Measurements from ENCODE around the gene GALNT14. TPM values are rescaled to one million over a fixed set of nuclear protein-coding genes. Genes with fewer than 3 reads are reported as not detected.

The GALNT14 gene
- total RNA-seq, 1 experiment from 2014 or later, result 5.9 TPM

- in situ Hi-C loops (cut with HindIII; ENCODE audit: low pct_unique_long_range_greater_than_20kb, low sequenced_read_pairs), result no loop called here
- DNase-seq (ENCODE audit: low read depth, low spot score), result no peak
Measured at GRCh38 chr2:31004257-31004656, 134.0 kb downstream of the GALNT14 start.

DNA sequence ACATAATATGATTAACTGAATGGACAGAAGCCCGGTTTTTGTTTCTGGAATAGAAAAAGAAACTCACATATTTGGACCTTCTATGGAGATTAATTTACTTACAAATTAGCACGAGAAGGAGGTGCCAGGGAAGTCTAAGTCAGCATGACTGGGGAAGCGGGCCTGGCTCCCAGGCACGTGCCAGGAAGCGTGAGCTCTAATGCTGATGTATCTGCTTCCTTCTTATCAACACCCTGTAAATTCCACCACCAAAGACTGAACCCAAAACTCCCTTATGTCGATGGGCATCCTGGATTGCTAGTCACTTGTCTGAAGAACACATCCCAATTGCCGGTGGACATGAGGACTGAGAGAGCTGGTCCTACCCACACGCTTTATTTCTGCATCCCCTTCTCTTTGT is 134.5 kb downstream of the GALNT14 start:
- in situ Hi-C loops (cut with HindIII; ENCODE audit: low pct_unique_long_range_greater_than_20kb, low sequenced_read_pairs), result no loop called here
- no peak for DNase-seq (ENCODE audit: low read depth, low spot score)

DNA sequence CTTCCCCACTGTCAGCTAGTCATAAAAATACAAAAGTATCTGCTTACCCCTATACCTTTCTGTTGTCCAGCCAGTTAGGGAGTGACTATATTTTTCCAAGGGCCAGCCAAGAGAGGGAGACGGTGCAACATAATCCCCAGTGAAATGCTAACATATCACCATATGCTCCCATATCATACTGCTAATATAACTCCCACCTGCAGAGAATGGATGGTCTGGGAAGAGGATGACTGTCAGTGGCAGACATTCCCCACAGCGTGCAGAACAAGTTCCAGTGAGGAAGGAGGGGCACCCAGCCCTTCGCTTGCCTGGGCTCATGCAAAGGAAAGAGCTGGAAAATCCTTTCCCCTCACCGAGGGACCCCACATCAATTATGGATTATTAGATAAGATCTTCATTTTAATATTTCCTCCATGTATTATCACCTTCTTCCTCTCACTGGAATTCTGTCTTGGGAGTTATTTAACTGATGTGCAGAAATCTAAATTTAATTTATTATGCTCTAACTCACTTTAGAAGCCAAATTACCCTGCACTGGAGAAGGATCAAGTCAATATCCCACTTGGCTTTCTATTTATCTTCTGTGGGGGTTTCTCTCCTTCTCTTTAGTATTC is 135.6 kb downstream of the GALNT14 start:
- in situ Hi-C loops (cut with HindIII; ENCODE audit: low pct_unique_long_range_greater_than_20kb, low sequenced_read_pairs), result no loop called here
- DNase-seq (ENCODE audit: low read depth, low spot score), result no peak

GRCh38 chr2:31000970-31001369 is 137.3 kb downstream of the GALNT14 start:
- in situ Hi-C loops (cut with HindIII; ENCODE audit: low pct_unique_long_range_greater_than_20kb, low sequenced_read_pairs), result no loop called here
- DNase-seq (ENCODE audit: low read depth, low spot score), result no peak

DNA sequence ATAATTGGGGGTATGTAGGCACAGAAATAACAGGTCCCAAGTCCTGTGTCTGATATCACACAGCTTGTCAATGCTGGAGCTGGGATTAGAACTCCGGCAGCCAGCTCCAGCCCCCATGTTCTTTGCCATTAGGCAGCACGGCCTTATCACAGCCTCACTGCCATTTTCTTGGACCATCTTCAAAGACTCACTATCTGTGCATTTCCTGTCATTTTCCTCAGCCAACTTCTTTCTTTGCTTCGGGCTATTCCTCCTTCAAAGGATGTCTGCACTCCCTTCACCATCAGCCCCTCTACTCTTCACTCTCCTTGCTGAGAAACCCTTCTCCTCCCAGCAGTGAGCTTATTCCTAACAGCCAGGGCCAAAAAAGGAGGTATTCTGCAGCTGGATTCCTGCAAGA is 139.6 kb downstream of the GALNT14 start:
- DNase-seq (ENCODE audit: low read depth, low spot score), result no peak
- in situ Hi-C loops (cut with HindIII; ENCODE audit: low pct_unique_long_range_greater_than_20kb, low sequenced_read_pairs), result no loop called here

GRCh38 chr2:30997979-30998378 is 140.3 kb downstream of the GALNT14 start:
- in situ Hi-C loops (cut with HindIII; ENCODE audit: low pct_unique_long_range_greater_than_20kb, low sequenced_read_pairs), result no loop called here
- DNase-seq (ENCODE audit: low read depth, low spot score), result no peak

GRCh38 chr2:30994227-30995056 is 143.8 kb downstream of the GALNT14 start:
- in situ Hi-C loops (cut with HindIII; ENCODE audit: low pct_unique_long_range_greater_than_20kb, low sequenced_read_pairs), result no loop called here
- DNase-seq (ENCODE audit: low read depth, low spot score), result no peak

- in situ Hi-C loops (cut with HindIII; ENCODE audit: low pct_unique_long_range_greater_than_20kb, low sequenced_read_pairs), result no loop called here
Measured at GRCh38 chr2:30992781-30993180, 145.5 kb downstream of the GALNT14 start.

DNA sequence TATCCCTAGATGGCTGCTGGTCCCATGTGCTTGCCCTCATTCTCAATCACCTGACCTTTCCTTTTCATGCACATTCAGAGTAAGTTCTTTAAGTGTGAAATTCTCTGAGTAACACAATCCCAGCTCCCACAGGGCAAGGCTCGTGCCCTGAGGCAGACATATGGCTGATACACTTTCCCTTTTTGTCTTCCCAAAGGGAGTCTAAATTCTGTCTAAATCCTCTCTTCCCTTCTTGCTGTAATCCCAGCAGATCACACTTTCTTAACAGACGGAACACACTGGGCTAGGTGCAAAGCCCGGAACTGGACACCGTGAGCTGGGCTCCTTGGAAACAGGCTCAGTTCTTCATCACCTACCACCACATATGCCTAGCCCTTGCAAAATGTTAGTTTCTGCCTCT is 147.6 kb downstream of the GALNT14 start:
- in situ Hi-C loops (cut with HindIII; ENCODE audit: low pct_unique_long_range_greater_than_20kb, low sequenced_read_pairs), result no loop called here
- no peak for DNase-seq (ENCODE audit: low read depth, low spot score)

More at GRCh38 chr2:30992781-30993180, 145.5 kb downstream of the GALNT14 start:
- no peak for DNase-seq (ENCODE audit: low read depth, low spot score)

DNA sequence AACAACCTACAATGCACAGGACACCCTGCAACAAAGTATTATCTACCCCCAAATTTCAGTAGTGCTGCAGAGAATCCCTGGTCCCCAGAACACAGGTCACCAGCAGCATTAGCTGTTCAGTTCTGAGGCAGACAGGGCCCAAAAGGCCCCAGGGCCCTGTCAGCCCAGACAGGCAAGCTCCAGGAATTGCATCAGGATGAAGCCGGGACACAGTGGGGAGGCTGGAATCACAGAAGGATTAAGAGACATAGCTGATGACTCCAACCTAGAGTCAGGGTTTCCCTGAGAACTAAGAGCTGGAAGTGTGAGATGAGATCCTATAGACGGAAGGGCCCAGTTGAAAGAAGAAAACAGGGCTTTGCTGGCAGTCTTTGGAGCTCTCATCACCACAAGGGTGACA is 148.1 kb downstream of the GALNT14 start:
- in situ Hi-C loops (cut with HindIII; ENCODE audit: low pct_unique_long_range_greater_than_20kb, low sequenced_read_pairs), result no loop called here
- DNase-seq (ENCODE audit: low read depth, low spot score), result no peak

GRCh38 chr2:30989746-30990145 is 148.5 kb downstream of the GALNT14 start:
- in situ Hi-C loops (cut with HindIII; ENCODE audit: low pct_unique_long_range_greater_than_20kb, low sequenced_read_pairs), result no loop called here
- DNase-seq (ENCODE audit: low read depth, low spot score), result no peak

DNA sequence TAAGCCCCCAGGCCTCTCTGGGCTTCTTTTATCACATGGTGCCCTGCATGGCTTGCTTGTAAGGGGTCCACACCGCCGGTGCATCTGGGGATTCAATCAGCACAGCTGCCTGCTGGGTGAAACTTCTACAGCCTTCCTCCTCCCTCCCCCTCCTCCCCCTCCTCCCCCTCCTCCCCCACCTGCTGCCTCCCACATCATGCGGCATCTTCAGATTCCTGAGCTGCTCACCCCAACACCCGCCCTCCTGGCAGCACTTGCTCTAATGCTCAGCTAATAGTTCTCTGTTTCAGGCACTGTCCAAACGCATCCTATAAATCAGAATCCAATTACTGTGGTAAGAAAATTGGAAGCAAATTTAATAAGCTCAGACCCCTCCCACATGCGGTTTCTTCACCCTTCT is 150.7 kb downstream of the GALNT14 start:
- in situ Hi-C loops (cut with HindIII; ENCODE audit: low pct_unique_long_range_greater_than_20kb, low sequenced_read_pairs), result no loop called here
- no peak for DNase-seq (ENCODE audit: low read depth, low spot score)

DNA sequence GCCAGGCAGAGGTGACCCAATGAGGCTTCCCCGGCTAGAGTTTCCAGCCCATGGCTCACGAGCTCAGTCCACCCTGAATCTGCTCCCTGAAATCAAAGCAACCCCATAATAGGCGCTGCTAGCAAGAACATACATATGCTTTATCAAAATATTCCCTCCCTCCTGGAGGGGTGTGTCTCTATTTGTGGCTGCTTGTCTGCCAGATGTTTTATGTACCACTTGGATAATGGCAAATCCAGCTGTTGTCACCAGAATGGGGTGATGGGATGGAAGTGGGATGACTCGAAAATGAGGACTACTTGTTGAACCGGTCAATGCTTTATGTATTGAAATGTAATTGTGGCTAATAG is 152.0 kb downstream of the GALNT14 start:
- in situ Hi-C loops (cut with HindIII; ENCODE audit: low pct_unique_long_range_greater_than_20kb, low sequenced_read_pairs), result no loop called here
- no peak for DNase-seq (ENCODE audit: low read depth, low spot score)

DNA sequence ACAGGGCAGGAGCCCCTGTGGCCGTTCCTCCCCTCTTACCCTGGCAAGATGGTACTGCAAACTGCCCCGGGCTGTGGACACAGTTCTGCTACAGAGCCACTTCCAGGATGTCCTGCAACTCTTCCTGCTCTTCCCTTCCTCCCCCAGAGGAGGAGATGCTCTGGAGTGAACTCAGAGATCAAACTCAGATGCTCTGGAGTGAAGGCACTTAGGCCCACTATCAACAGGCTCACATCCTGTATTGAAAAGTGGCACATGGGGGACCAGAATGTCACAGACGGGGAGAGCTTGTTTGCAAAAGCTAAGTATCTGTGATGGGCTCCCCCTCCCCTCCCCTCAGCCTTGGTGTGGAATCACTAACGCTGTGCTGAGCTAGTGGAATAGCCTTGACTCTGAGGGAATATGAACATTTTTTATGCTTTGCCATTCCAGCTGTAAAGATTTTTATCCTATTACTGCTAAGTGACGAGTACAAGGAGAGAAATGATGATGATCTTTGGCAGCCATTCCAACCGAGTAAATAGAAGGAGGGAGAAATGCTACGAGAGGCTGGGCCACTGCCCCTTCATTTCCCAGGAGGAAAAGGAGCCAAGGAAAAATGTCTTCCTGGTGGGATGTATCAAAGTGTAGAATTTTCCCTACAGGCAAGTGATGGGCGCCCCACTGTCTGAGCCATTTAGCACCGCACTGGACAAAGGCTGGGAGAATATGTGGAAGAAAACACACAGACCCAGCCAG is 152.6 kb downstream of the GALNT14 start:
- in situ Hi-C loops (cut with HindIII; ENCODE audit: low pct_unique_long_range_greater_than_20kb, low sequenced_read_pairs), result no loop called here
- no peak for DNase-seq (ENCODE audit: low read depth, low spot score)

DNA sequence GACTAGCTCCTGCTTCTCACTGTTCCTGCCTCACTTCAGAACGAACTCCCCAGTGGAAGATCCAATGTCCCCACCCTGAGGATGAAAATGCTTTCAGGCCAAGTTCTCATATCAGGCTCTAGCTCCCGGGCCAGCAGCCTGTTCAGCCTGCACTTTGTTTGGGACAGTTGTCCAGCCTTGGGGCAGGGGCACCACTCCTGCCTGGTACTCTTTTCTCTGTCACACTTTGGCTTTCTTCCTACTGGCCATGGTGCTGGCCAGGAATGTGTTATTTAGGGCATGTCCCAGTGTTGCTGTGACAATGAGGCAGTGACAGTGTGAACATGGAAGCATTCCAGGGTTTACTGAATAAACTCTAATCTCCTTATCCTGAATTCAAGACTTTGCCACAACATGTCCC is 154.1 kb downstream of the GALNT14 start:
- DNase-seq (ENCODE audit: low read depth, low spot score), result no peak
- in situ Hi-C loops (cut with HindIII; ENCODE audit: low pct_unique_long_range_greater_than_20kb, low sequenced_read_pairs), result no loop called here

- no peak for DNase-seq (ENCODE audit: low read depth, low spot score)
- in situ Hi-C loops (cut with HindIII; ENCODE audit: low pct_unique_long_range_greater_than_20kb, low sequenced_read_pairs), result no loop called here
Measured at GRCh38 chr2:30981510-30981909, 156.7 kb downstream of the GALNT14 start.

- in situ Hi-C loops (cut with HindIII; ENCODE audit: low pct_unique_long_range_greater_than_20kb, low sequenced_read_pairs), result no loop called here
- no peak for DNase-seq (ENCODE audit: low read depth, low spot score)
Measured at GRCh38 chr2:30981096-30981495, 157.1 kb downstream of the GALNT14 start.

DNA sequence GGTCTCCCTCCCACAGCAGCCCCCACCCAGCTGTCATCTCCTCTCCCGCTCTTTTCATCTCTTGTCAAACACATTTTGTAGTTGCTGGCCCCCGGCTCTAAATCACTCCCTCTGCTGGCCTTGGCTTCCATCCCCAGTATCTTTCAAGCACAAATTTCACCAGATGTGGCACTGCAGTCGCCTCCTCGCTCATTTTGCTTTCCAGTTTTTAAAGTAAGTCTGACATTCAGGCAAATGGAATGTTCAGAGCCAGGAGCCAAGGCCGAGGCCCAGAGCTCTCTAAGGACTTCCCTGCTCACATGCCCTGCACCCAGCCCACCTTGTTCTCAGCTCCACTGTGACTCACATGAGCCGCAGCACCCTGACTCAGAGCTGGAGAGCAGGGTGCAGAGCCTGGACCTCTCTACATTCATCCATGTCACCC is 158.4 kb downstream of the GALNT14 start:
- in situ Hi-C loops (cut with HindIII; ENCODE audit: low pct_unique_long_range_greater_than_20kb, low sequenced_read_pairs), result no loop called here
- DNase-seq (ENCODE audit: low read depth, low spot score), result no peak

- no peak for DNase-seq (ENCODE audit: low read depth, low spot score)
- in situ Hi-C loops (cut with HindIII; ENCODE audit: low pct_unique_long_range_greater_than_20kb, low sequenced_read_pairs), result no loop called here
Measured at GRCh38 chr2:30978854-30979253, 159.4 kb downstream of the GALNT14 start.
